NB4 (cell line): ENCODE measurements around the gene COPE.

ENCODE experiments used
- MYC ChIP-seq: IDR thresholded peaks from 2 replicates; pipeline ENCODE4 v1.6.1; 2011; ENCODE audit warnings: low read depth, low read length
- POLR2A ChIP-seq: IDR thresholded peaks from 2 replicates; pipeline ENCODE4 v1.6.1; 2011; ENCODE audit warnings: mild to moderate bottlenecking; ENCODE audit not compliant: insufficient read length; ENCODE audit errors: extremely low read depth
- TF ChIP-seq, protein P1 (sequence below): IDR thresholded peaks from one replicate; pipeline ENCODE4 v1.5.1; 2012; ENCODE audit warnings: low read depth, low read length
- TF ChIP-seq, protein P2 (sequence below): IDR thresholded peaks from 2 replicates; pipeline ENCODE4 v1.6.1; 2011; ENCODE audit warnings: low read depth, low read length

DNA sequence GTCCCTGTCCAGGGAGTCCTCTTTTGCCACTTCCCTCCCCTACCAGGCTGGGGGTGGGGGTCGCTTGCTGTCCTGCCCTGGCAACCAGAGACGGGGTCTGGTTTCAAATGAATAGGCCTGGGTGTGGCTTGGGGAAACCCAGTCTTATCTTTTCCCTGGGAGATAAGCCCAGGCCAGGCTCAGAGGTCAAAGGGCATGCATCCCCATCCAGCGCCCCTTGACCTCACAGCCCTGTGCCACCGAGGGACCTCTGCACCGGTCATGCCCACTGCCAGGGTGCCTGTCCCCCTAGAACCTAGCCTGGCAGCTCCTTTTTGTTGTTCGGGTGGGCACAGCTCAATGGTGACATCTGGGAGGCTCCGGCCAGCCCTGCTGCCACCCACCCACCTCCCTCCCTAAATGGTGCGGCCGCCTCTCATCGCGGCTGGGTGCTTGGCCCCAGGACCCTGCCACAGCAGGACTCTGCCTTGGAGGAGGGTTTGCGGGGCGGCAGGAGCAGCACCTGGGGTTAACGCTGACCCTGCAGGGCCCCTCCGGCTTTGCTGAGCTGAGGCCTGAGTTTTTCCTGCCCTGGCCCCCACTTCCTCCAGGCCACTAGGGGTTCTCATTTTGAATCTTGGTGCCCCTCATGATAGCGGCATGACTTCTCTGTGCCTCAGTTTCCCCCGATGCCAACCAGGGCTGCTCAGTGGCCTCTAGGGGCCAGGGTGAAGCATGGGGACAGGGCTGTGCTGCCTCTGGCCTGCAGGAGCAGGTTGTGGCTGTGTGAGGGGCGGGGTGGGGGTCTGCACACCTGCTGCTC is 20.4 kb downstream of the COPE start:
- TF ChIP-seq MYC, result no peak
- TF ChIP-seq POLR2A, result no peak
- TF ChIP-seq, protein P1, sequence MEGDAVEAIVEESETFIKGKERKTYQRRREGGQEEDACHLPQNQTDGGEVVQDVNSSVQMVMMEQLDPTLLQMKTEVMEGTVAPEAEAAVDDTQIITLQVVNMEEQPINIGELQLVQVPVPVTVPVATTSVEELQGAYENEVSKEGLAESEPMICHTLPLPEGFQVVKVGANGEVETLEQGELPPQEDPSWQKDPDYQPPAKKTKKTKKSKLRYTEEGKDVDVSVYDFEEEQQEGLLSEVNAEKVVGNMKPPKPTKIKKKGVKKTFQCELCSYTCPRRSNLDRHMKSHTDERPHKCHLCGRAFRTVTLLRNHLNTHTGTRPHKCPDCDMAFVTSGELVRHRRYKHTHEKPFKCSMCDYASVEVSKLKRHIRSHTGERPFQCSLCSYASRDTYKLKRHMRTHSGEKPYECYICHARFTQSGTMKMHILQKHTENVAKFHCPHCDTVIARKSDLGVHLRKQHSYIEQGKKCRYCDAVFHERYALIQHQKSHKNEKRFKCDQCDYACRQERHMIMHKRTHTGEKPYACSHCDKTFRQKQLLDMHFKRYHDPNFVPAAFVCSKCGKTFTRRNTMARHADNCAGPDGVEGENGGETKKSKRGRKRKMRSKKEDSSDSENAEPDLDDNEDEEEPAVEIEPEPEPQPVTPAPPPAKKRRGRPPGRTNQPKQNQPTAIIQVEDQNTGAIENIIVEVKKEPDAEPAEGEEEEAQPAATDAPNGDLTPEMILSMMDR, result no peak
- TF ChIP-seq, protein P2, sequence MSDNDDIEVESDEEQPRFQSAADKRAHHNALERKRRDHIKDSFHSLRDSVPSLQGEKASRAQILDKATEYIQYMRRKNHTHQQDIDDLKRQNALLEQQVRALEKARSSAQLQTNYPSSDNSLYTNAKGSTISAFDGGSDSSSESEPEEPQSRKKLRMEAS, result no peak
